Osteocyte (in vitro differentiated cells): ENCODE results near the gene SECTM1. TPM values are rescaled to one million over a fixed set of nuclear protein-coding genes. Genes with fewer than 3 reads are reported as not detected.

Experiments
- DNase-seq: peaks from one replicate; pipeline ENCODE4 v3.0.0; 2021; ENCODE audit warnings: mixed read lengths; ENCODE audit not compliant: unreplicated experiment; ENCODE audit errors: extremely low spot score
- H3K27ac Mint-ChIP-seq: one replicate; pipeline ENCODE4 v1.8.0; 2021; ENCODE audit warnings: mild to moderate bottlenecking, mixed read lengths; ENCODE audit not compliant: unreplicated experiment
- H3K27me3 Mint-ChIP-seq: one replicate; pipeline ENCODE4 v1.8.0; 2021; ENCODE audit warnings: mixed read lengths; ENCODE audit not compliant: unreplicated experiment
- H3K36me3 Mint-ChIP-seq: one replicate; pipeline ENCODE4 v1.8.0; 2021; ENCODE audit warnings: mixed read lengths; ENCODE audit not compliant: unreplicated experiment
- H3K4me1 Mint-ChIP-seq: one replicate; pipeline ENCODE4 v1.8.0; 2021; ENCODE audit warnings: mixed read lengths; ENCODE audit not compliant: unreplicated experiment
- H3K4me3 Mint-ChIP-seq: one replicate; pipeline ENCODE4 v1.8.0; 2021; ENCODE audit warnings: mild to moderate bottlenecking, moderate library complexity, mixed read lengths; ENCODE audit not compliant: unreplicated experiment
- H3K9me3 Mint-ChIP-seq: one replicate; pipeline ENCODE4 v1.8.0; 2021; ENCODE audit warnings: mixed read lengths; ENCODE audit not compliant: unreplicated experiment
- CTCF ChIP-seq: fragments of 200-600 bp; sonication (generic); IDR thresholded peaks from 2 replicates; pipeline ENCODE4 v1.5.0; 2021; ENCODE audit warnings: antibody characterized with exemption, mild to moderate bottlenecking, moderate library complexity
- total RNA-seq: library from RNA; stranded (reverse); gene quantifications from 2 replicates; pipeline ENCODE4 v1.2.1, GENCODE V29; 2021

The SECTM1 gene
- total RNA-seq, 1 donor from 2014 or later: 24.1 TPM

DNA sequence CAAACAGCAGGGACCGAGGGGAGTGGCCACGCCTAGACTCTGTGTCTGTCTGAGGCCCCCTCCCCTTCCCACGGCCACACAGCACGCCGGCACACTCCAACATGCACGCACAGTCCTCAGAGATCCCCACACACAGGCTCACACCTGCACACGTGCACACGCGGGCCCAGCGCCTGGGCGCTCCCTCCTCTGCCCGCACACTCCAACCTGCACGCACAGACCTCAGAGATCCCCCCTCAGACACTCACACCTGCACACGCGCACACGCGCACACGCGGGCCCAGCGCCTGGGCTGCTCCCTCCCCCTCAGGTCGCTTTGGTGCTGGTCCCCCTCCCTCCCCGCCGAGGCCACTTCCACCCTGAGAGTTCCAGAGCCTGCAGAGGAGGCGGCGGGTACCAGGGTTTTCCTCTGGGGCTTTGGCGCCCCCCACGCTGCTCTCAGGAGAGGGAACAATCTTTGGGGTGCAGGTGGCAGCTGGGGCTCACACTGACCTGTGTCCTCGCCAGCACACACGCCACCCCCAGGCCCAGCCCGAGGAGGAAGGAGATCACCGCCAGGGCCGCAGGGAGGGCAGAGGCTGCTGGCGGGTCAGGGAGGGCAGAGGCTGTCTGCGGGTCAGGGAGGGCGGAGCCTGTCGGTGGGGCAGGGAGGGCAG, 17.7 kb downstream of the SECTM1 start:
- no peak for TF ChIP-seq CTCF
- no peak for DNase-seq
- H3K4me1 Mint-ChIP-seq: peaks cover 2% of the 10 kb centered on the region
- no peak overlapping the region for H3K4me3 Mint-ChIP-seq
- H3K27ac Mint-ChIP-seq: no peak overlapping the region
- H3K27me3 Mint-ChIP-seq: peaks cover 11% of the 10 kb centered on the region
- H3K36me3 Mint-ChIP-seq: no peaks in the 10 kb centered on the region
- H3K9me3 Mint-ChIP-seq: no peaks in the 10 kb centered on the region

- H3K27me3 Mint-ChIP-seq: peaks cover 17% of the 10 kb centered on the region
- DNase-seq: no peak
- H3K4me1 Mint-ChIP-seq: peaks cover 2% of the 10 kb centered on the region
- no peaks in the 10 kb centered on the region for H3K9me3 Mint-ChIP-seq
- no peak overlapping the region for H3K4me3 Mint-ChIP-seq
- H3K36me3 Mint-ChIP-seq: no peaks in the 10 kb centered on the region
- TF ChIP-seq CTCF: no peak
- H3K27ac Mint-ChIP-seq: no peak overlapping the region
These were observed 18.6 kb downstream of the SECTM1 start for GRCh38 chr17:82314727-82315605.

DNA sequence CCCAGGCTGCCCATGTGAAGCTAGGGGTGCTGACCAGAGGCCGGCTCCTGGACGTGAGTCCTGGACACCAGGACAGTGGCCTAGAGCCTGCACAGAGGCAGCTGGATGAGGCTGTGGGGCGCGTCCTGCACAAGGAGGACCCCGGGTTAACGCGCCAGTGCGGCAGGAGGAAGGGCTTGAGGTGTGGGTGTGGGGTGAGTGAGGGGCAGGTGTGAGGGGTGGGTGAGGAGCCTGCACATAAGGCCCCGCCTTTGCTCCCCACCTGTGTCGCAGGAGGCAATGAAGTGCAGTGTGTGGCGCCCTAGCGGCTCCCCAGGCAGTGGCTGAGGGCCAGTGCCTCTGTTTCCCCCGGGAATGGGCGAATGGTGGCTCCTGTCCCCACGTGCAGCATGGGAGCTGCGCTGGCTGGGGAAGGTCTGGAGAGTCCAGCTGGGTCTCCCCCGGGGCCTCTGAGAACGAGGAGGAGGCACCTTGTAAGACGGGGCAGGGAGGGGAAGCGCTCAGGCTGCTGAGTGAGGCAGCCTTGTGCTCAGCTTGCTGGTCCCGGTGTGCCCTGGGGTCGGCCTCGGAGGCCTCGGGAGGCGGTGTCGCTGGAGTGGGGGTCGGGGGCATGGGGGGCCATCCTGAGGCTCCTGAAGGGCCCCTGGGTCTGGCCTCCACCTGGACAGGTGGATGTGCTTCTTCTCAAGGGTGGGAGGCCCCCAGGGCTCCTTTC, 19.4 kb downstream of the SECTM1 start:
- H3K4me3 Mint-ChIP-seq: no peak overlapping the region
- peaks cover 19% of the 10 kb centered on the region for H3K27me3 Mint-ChIP-seq
- no peak for DNase-seq
- no peaks in the 10 kb centered on the region for H3K9me3 Mint-ChIP-seq
- no peak overlapping the region for H3K27ac Mint-ChIP-seq
- H3K36me3 Mint-ChIP-seq: no peaks in the 10 kb centered on the region
- no peak for TF ChIP-seq CTCF
- peaks cover 2% of the 10 kb centered on the region for H3K4me1 Mint-ChIP-seq

DNA sequence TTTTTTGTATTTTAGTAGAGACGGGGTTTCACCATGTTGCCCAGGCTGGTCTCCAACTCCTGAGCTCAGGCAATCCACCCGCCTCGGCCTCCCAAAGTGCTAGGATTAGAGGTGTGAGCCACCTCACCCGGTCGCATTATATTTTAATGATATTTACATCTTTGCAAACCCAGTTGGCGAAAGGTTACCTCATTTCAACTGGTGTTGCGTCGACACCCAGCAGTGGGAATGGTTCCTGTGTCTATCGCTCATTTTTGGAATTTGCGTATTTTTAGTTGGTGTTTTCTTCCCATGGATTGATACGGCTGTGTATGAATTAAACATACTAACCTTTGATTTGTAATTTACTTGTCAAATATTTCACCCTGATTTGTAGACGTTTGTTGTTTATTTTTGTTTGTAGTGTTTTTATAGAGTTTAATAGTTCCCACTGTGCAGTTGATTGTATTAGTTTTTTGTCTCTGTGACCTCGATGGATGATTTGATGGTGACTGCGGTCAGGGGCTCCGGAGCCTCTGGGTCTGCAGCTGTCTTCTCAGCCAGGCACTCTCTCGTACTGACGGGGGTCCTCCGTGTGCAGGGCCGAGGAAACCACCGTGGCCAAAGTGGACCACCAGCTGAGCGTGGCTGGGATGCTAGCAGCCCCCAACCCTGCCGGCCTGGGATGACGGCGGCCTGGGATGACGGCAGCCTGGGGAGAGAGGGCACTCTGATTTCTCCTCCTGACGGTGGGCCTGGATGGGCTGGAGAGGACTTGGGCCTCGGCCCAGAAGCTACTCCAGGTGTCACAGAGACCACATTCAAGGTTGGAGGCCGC, 20.2 kb downstream of the SECTM1 start:
- Mint-ChIP-seq H3K27me3 (peaks cover 26% of the 10 kb centered on the region), H3K4me3 (no peak overlapping the region), H3K9me3 (no peaks in the 10 kb centered on the region), H3K4me1 (peaks cover 2% of the 10 kb centered on the region), H3K36me3 (no peaks in the 10 kb centered on the region), H3K27ac (no peak overlapping the region)
- DNase-seq: no peak
- TF ChIP-seq CTCF: no peak
